Measurements from ENCODE around the gene TMEM253.
A peak's percentile ranks its signal among the peaks of the same experiment; 100 is the strongest.

Gene TMEM253

DNA sequence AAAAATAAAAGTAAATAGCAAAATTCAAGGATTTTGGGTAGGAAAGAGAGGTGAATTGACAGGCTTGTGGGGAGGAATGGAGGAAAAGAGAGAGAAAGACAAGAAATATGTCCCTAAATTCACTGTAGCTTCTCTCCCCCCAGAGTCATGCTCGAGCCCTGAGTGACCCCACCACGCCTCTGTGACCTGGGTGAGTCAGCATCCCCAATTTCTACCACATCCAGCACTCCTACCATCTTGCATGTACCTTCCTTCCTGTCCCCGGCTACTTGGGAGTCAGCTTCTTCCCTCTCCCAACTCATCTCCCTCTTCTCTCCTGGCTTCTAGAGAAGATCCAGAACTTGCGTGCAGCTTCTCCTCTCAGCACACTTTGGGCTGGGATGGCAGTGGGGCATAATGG is 12.2 kb upstream of the TMEM253 start:
- Mint-ChIP-seq H3K27ac (ENCODE audit: low read depth) (peak overlapping the region; percentile 93), H3K27me3 (no peaks in the 10 kb centered on the region), H3K36me3 (ENCODE audit: insufficient read depth) (peaks cover 9% of the 10 kb centered on the region), H3K4me1 (peaks cover 42% of the 10 kb centered on the region), H3K9me3 (no peaks in the 10 kb centered on the region), H3K4me3 (no peak overlapping the region)
- ATAC-seq (replicated peaks; ENCODE audit: extremely low read depth, poor library complexity, severe bottlenecking) (no peak), DNase-seq (ENCODE audit: low spot score in 2 of 2) (no peak)

DNA sequence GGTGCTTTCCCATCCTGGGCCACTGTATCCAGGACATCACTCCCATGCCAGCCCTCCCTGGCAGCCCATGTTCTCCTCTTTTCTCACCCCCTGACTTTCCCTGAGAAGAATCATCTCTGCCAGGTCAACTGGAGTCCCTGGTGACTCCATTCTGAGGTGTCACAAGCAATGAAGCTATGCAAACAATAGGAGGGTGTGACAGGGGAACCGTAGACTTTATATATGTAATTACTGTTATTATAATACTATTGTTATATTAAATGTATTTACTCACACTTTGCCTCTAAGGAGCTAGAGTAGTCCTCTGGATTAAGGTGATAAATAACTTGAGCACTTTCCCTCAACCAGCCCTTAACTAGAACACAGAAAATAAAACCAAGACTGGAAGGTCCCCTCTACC is 11.6 kb upstream of the TMEM253 start:
- H3K27ac Mint-ChIP-seq (ENCODE audit: low read depth): peak overlapping the region; percentile 93
- H3K27me3 Mint-ChIP-seq: no peaks in the 10 kb centered on the region
- H3K4me1 Mint-ChIP-seq: peaks cover 42% of the 10 kb centered on the region
- H3K9me3 Mint-ChIP-seq: no peaks in the 10 kb centered on the region
- DNase-seq (ENCODE audit: low spot score in 2 of 2) (no peak), ATAC-seq (replicated peaks; ENCODE audit: extremely low read depth, poor library complexity, severe bottlenecking) (no peak)
- no peak overlapping the region for H3K4me3 Mint-ChIP-seq
- peaks cover 9% of the 10 kb centered on the region for H3K36me3 Mint-ChIP-seq (ENCODE audit: insufficient read depth)

DNA sequence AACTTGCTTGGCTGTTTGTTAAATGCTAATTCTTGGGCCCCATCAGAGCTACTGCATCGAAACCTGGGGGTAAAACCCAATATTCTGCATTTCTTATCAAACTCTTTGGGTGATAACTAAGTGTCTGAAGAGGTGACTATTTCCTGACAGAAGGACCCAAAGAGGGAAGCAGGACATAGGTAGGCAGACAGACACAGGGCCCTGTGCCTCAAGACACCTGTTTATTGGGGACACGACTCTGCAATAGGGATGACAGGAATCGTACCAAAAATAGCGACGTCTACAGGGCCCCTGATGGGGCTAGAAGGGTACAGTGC is 11.0 kb upstream of the TMEM253 start:
- Mint-ChIP-seq H3K4me1 (peaks cover 42% of the 10 kb centered on the region), H3K9me3 (no peaks in the 10 kb centered on the region), H3K27ac (ENCODE audit: low read depth) (peak overlapping the region; percentile 93), H3K27me3 (no peaks in the 10 kb centered on the region), H3K36me3 (ENCODE audit: insufficient read depth) (peaks cover 9% of the 10 kb centered on the region), H3K4me3 (no peak overlapping the region)
- DNase-seq (ENCODE audit: low spot score in 2 of 2): no peak
- ATAC-seq (replicated peaks; ENCODE audit: extremely low read depth, poor library complexity, severe bottlenecking): no peak

DNA sequence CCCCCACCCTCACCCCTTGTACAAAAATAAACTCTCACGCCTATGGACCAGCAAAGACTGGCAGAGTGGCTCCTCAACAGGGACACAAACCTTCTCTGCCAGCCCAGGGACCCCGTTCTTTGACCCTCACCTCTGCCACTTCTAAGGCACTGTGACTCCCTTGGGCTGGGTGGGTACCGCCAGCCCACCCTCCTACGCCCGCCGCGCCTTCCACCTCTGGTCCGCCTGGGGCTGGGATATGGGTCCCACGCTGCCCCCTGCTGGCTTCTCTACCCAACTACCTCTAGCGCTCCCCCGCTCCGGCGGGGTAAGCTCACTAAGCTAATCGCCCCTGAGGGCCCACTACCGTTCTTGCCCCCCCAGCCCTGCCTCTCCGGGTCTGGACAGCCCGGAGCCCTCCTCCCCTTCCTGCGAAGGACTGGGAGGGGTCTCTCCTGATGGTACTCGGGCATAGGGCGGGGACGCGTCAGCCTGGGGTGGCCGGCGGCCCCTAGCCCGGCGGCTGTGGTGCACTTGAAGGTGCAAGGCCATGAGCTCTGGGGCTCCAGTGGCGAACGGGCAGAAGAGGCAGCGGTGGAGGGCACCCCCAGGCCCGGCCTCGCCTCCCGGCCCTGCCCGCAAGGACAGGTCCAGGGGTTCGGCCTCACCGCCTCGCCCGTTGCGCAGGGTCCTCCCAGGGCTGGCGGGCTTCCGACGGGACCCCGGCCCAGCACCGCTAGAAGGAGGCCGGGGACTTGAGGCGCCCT is 10.5 kb upstream of the TMEM253 start:
- Mint-ChIP-seq H3K27me3 (no peaks in the 10 kb centered on the region), H3K9me3 (no peaks in the 10 kb centered on the region), H3K4me3 (no peak overlapping the region), H3K36me3 (ENCODE audit: insufficient read depth) (peaks cover 9% of the 10 kb centered on the region), H3K4me1 (peaks cover 42% of the 10 kb centered on the region), H3K27ac (ENCODE audit: low read depth) (peak overlapping the region; percentile 93)
- DNase-seq (ENCODE audit: low spot score in 2 of 2) (no peak), ATAC-seq (replicated peaks; ENCODE audit: extremely low read depth, poor library complexity, severe bottlenecking) (no peak)

DNA sequence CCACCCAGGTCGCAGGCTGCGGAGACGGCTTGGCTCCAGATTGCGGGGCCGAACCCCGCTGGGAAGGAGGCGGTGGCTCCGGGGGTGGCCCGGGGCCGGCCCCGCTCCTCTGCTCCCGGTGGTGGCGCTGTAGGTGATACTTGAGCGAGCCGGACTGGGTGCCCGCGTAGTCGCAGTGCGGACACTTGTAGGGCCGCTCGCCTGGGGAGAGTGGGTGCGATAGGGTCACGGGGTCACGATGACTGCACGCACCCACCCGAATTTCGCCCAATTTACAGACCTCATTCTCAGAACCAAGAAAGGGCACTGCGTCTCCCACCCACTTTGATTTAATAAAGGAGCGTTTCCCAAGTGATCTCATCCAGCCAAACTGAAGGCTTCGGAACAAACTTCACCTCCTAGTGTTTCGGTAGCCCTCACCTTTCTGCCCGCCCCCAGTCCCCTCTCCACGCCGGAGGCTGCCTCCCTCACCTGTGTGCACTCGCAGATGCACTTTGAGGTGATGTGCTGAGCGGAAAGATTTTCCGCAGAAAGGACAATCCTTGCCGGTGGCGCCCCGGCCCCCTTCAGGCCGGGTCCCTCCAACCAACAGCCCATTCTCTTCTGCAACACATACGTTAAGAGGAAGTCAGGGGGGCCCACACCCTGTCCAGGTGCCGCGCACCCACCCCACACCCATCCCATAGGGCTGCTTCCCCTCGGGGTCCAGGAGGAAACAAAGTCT is 9.8 kb upstream of the TMEM253 start:
- Mint-ChIP-seq H3K36me3 (ENCODE audit: insufficient read depth) (peaks cover 9% of the 10 kb centered on the region), H3K4me3 (no peak overlapping the region), H3K27me3 (no peaks in the 10 kb centered on the region), H3K27ac (ENCODE audit: low read depth) (peak overlapping the region; percentile 19), H3K4me1 (peaks cover 37% of the 10 kb centered on the region), H3K9me3 (no peaks in the 10 kb centered on the region)
- ATAC-seq (replicated peaks; ENCODE audit: extremely low read depth, poor library complexity, severe bottlenecking): no peak
- no peak for DNase-seq (ENCODE audit: low spot score in 2 of 2)

DNA sequence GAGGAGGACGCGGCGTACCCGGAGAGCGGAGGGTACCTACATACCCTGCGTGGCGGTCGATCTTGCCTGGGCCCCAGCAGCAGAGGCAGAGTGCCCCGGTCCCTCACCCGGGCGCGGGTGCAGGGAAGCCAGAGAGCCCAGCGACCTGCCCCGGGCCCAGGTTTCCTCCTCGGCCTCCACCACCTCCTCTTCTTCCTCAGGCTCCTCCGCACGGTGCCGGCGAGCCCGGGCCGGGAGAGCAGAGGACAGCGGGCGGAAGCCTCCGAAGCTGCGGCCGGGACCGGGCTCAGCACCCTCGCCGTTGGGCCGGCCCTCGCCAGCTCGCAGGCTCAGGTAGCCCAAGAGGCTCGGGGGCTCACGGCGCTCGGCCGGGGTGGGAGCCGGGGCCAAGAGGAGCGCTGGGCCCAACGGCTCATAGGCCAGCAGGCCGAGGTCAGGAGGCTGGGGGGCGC is 9.0 kb upstream of the TMEM253 start:
- Mint-ChIP-seq H3K4me3 (no peak overlapping the region), H3K36me3 (ENCODE audit: insufficient read depth) (peaks cover 9% of the 10 kb centered on the region), H3K9me3 (no peaks in the 10 kb centered on the region), H3K27me3 (no peaks in the 10 kb centered on the region), H3K27ac (ENCODE audit: low read depth) (peak overlapping the region; percentile 19), H3K4me1 (peaks cover 31% of the 10 kb centered on the region)
- DNase-seq (ENCODE audit: low spot score in 2 of 2): no peak
- ATAC-seq (replicated peaks; ENCODE audit: extremely low read depth, poor library complexity, severe bottlenecking): no peak

DNA sequence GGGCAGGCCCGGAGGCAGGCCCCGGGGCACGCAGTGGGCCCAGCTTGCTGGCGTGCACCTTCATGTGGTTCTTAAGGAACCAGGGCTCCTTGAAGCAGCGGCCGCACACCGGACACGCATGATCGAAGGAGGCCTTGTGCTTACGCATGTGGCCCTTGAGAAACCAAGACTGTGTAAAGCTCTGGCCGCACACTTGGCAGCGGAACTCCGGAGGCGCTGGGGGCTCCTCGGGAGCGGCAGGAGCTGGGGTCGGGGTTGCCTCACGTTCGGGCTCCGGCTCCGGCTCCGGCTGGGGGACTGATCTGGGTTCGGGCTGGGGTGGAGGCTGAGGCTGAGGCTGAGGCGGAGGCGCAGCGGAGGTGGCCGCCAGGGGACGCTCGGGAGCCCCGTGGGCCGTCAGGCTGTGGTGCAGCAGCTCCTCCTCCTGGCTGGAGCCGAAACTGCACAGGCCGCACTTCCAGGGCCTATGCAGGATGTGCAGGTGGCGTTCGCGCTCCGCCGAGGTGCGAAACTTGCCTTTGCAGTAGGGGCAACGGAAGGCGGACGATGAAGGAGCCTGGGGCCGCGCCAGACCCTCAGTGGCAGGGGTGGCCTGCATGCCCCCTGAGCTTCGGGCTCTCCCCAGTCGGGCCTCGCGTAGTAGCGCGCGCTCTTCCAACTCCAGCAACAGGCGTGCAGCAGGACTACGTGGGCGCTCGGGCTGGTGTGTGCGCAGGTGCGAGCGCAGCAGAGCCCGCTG is 8.4 kb upstream of the TMEM253 start:
- H3K4me1 Mint-ChIP-seq: peaks cover 27% of the 10 kb centered on the region
- no peak overlapping the region for H3K4me3 Mint-ChIP-seq
- H3K27me3 Mint-ChIP-seq: no peaks in the 10 kb centered on the region
- ATAC-seq (replicated peaks; ENCODE audit: extremely low read depth, poor library complexity, severe bottlenecking) (peak; percentile 63), DNase-seq (ENCODE audit: low spot score in 2 of 2) (peak; percentile 88 to 97)
- H3K9me3 Mint-ChIP-seq: no peaks in the 10 kb centered on the region
- peaks cover 6% of the 10 kb centered on the region for H3K36me3 Mint-ChIP-seq (ENCODE audit: insufficient read depth)
- H3K27ac Mint-ChIP-seq (ENCODE audit: low read depth): peak overlapping the region; percentile 68

DNA sequence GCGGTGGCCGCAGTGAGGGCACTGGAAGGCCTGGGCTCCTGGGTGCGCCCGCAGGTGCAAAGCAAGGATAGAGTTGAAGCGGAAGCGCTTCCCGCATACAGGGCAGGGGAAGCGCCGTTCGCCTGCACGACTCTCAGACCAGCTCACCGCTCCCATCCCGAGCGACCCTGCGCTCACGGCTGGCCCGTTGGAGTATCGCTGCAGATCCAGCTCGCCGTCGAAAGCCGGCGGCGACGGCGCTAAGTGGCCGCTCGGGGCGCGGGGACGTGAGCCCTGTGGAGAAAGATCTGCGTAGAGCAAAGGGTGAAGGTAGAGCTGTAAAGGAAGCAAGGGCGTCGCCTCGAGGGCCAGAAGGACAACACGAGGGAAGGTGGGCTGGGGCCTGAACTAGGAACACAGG is 7.8 kb upstream of the TMEM253 start:
- no peak for ATAC-seq (replicated peaks; ENCODE audit: extremely low read depth, poor library complexity, severe bottlenecking)

DNA sequence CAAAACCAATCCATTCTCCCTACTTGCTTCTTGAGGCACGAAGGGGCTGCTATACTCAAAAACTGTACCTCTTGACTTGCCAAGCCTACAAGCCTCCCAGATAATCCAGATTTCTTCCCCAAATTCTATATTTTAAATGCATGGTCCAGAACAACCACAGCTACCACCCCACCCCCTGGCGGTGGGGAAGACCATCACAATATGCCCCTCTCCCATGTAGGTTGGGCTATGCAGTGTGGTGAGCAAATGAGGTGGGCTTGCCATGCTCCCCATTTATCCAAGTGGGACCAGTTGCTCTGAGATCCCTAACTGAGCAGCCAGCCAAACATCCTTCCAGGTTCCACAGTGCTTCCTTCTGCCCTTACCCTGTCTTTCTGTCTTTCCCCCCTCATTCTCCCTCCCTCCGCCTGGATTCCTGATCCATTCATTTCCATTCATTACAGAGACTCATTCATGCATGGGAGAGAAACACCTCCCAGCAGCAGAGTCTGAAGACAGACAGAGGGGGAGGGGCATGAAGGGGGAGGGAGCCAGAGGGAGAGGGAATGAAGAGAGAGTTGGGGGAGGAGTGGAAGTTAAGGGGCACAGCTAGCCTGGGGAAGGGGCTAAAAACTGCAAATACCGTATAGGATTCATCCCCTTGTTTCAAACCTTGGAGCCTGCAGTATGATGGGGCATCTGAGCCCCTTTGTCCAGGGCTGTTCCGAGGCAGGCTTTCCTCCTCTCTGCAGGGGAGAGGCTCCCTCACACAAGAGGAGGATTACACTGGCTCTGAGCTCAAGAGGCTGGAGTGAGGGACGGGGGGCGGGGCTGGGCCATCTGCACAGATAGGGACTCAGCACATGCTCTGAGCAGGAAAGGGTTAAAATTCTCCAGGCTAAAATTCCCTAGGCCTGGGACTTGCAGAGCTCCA is 6.8 kb upstream of the TMEM253 start:
- no peak for DNase-seq (ENCODE audit: low spot score in 2 of 2)
- no peak for ATAC-seq (replicated peaks; ENCODE audit: extremely low read depth, poor library complexity, severe bottlenecking)
- Mint-ChIP-seq H3K27ac (ENCODE audit: low read depth) (no peak overlapping the region), H3K9me3 (no peaks in the 10 kb centered on the region), H3K4me1 (peaks cover 21% of the 10 kb centered on the region), H3K36me3 (ENCODE audit: insufficient read depth) (peaks cover 3% of the 10 kb centered on the region), H3K4me3 (no peak overlapping the region), H3K27me3 (peaks cover 2% of the 10 kb centered on the region)

More for the DNA sequence above, 7.8 kb upstream of the TMEM253 start:
- Mint-ChIP-seq H3K4me3 (no peak overlapping the region), H3K9me3 (no peaks in the 10 kb centered on the region), H3K27ac (ENCODE audit: low read depth) (peak overlapping the region; percentile 68), H3K27me3 (no peaks in the 10 kb centered on the region), H3K36me3 (ENCODE audit: insufficient read depth) (peaks cover 3% of the 10 kb centered on the region), H3K4me1 (peaks cover 21% of the 10 kb centered on the region)
- DNase-seq (ENCODE audit: low spot score in 2 of 2): no peak

DNA sequence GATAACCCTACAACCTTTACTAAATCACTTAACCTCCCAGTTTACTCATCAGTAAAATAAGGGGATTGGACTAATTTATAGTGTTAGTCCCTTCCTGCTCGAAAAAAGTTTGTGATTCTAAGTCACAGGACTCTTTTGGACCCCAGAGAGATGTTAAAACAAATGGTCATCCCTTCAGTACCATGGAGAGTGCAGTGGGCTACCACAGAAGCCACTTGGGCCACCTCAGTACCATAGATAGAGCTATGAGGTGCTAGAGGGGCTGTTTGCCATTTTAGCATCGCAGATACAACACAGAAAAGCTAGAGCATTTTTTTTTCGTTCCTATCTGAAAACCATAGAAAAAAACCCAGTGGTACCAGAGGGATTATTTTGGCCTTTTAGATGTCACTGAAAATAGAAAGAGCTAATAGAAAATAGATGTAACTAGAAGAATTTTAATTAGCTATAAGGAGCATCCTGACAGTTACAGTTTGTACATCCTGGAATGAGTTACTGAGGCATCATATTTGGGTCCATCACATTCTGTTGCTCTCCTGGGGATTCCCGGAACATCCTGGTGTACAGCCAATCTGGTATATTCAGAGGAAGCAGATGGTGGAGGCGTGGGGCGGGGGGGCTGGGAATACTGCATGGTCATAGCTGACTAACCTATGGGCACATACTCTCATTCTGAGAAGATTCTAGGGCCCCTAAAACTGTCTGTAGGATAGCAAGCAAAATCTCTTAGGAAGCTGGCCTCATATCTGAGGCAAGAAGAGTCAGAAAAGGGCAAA is 5.2 kb upstream of the TMEM253 start:
- Mint-ChIP-seq H3K27ac (ENCODE audit: low read depth) (no peak overlapping the region), H3K36me3 (ENCODE audit: insufficient read depth) (peaks cover 2% of the 10 kb centered on the region), H3K27me3 (peaks cover 10% of the 10 kb centered on the region), H3K9me3 (no peaks in the 10 kb centered on the region), H3K4me1 (peaks cover 20% of the 10 kb centered on the region), H3K4me3 (peak overlapping the region; percentile 77)
- ATAC-seq (replicated peaks; ENCODE audit: extremely low read depth, poor library complexity, severe bottlenecking) (no peak), DNase-seq (ENCODE audit: low spot score in 2 of 2) (no peak)

DNA sequence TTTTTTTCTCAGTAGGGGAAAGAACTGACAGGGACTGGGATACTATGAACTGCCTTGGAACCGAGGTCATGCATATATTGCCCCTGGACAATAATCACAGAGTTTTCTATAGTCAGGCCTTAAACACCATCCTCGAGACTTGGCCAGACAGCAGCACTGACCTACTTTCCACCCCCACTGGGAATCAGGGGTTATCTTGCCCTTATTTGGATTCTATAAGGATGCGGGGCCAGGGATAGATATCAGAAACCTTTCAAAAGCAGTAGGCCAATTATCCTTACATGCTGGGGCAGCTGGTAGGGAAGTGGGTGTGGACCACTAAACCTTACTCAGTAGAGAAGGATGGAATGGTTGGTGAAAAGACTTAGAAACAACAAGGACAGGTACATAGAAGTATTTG is 4.4 kb upstream of the TMEM253 start:
- Mint-ChIP-seq H3K27me3 (peaks cover 10% of the 10 kb centered on the region), H3K4me3 (peak overlapping the region; percentile 77)

More for the DNA sequence above, 4.4 kb upstream of the TMEM253 start:
- no peak for ATAC-seq (replicated peaks; ENCODE audit: extremely low read depth, poor library complexity, severe bottlenecking)
- no peaks in the 10 kb centered on the region for H3K36me3 Mint-ChIP-seq (ENCODE audit: insufficient read depth)
- no peak overlapping the region for H3K27ac Mint-ChIP-seq (ENCODE audit: low read depth)
- DNase-seq (ENCODE audit: low spot score in 2 of 2): no peak
- peaks cover 20% of the 10 kb centered on the region for H3K4me1 Mint-ChIP-seq
- H3K9me3 Mint-ChIP-seq: no peaks in the 10 kb centered on the region

All from central memory CD8-positive, alpha-beta T cell (primary cell).